ENCODE measurements around the gene NBEA. TPM values are rescaled to one million over a fixed set of nuclear protein-coding genes. Genes with fewer than 3 reads are reported as not detected.
"Not testable (repeated sequence)": the region's sequence is repeated elsewhere in the genome, so short reads cannot be mapped to it uniquely, and the experiment has no call there.

NBEA gene
- total RNA-seq, 3 donors from 2014 or later = 7.5 to 18.6 (median 16.1) TPM

DNA sequence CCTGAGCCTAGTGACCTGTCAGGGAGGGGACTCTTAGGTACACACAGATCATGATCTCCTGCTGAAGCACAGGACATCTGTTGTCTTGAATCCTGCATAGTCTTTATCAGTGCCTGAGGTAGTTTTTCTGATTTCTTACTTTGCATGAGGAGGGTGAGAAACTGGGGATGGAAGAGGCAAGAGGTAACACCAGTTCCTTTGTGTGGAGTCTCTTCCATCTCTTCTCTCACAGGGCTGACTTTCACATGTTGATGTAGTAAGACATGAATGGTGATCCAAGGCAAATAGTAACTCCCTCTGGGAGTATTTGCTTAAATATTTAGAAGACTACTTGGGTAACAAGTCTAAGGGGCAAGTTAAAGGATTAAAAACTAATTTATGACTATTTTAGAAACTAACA, 9.5 kb downstream of the NBEA start:
- Histone ChIP-seq H3K27me3 (no peaks in the 10 kb centered on the region), H3K9me3 (peaks cover 0 to 13% of the 10 kb centered on the region in 2 donors), H3K27ac (no peak overlapping the region), H3K36me3 (no peaks in the 10 kb centered on the region), H3K4me1 (no peaks in the 10 kb centered on the region), H3K4me3 (no peak overlapping the region)
- TF ChIP-seq, protein P1, sequence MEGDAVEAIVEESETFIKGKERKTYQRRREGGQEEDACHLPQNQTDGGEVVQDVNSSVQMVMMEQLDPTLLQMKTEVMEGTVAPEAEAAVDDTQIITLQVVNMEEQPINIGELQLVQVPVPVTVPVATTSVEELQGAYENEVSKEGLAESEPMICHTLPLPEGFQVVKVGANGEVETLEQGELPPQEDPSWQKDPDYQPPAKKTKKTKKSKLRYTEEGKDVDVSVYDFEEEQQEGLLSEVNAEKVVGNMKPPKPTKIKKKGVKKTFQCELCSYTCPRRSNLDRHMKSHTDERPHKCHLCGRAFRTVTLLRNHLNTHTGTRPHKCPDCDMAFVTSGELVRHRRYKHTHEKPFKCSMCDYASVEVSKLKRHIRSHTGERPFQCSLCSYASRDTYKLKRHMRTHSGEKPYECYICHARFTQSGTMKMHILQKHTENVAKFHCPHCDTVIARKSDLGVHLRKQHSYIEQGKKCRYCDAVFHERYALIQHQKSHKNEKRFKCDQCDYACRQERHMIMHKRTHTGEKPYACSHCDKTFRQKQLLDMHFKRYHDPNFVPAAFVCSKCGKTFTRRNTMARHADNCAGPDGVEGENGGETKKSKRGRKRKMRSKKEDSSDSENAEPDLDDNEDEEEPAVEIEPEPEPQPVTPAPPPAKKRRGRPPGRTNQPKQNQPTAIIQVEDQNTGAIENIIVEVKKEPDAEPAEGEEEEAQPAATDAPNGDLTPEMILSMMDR (IDR thresholded peaks at IDR 0.05) = no peak
- no peak for TF ChIP-seq POLR2AphosphoS5 (IDR thresholded peaks at IDR 0.05)
- TF ChIP-seq POLR2A (IDR thresholded peaks at IDR 0.05) = no peak
- DNase-seq (ENCODE audit: low spot score in 2 of 2) = no peak
- intact Hi-C loops (cut with DNase I; ENCODE audit: low total_unique reads) = no loop called here

DNA sequence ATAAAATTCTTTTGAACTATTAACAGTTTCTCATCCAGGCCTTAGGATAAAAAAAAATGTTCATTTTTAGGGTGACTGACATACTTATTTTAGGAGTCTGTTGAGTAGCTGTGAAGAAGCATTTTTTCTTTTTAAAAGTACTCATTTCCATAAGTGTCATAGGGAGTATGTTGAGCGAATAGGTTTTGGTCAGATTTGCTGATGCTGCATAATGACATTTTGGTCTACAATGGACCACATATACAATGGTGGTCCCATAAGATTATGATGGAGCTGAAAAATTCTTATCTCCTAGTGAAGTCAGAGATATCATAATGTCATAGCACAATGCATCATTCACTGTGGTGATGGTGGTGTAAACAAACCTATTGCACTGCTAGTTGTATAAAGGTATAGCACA, 17.4 kb downstream of the NBEA start:
- Histone ChIP-seq H3K27ac (no peak overlapping the region), H3K36me3 (no peaks in the 10 kb centered on the region), H3K27me3 (no peaks in the 10 kb centered on the region), H3K4me3 (no peak overlapping the region), H3K9me3 (peaks cover 0 to under 1% of the 10 kb centered on the region in 2 donors), H3K4me1 (no peaks in the 10 kb centered on the region)
- TF ChIP-seq, protein P1 (IDR thresholded peaks at IDR 0.05) = no peak
- DNase-seq (ENCODE audit: low spot score in 2 of 2) = no peak
- intact Hi-C loops (cut with DNase I; ENCODE audit: low total_unique reads) = no loop called here

DNA sequence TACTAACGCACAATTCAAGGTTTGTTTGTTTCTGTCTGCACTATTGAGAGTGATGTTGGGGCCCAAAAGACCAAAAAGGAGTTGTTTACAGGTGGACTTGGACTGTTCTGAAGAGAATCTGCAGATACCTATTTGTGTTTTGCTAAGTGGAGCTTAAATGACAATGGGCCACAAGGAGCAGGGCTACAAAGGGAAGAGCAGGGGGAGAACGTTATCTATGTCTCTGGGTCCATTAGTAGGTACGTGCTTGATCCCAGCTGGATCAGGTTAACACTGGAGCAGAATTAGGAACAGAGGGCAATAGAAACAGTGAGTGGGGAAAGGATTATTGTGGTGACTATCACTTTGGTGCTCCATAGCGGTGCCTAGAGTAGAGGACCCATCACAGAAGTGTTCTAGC, 22.5 kb downstream of the NBEA start:
- intact Hi-C loops (cut with DNase I; ENCODE audit: low total_unique reads) = no loop called here
- no peaks in the 10 kb centered on the region for H3K36me3 ChIP-seq
- TF ChIP-seq, protein P1 (IDR thresholded peaks at IDR 0.05) = no peak
- TF ChIP-seq POLR2AphosphoS5 (IDR thresholded peaks at IDR 0.05) = no peak
- no peaks in the 10 kb centered on the region for H3K4me1 ChIP-seq
- H3K27me3 ChIP-seq = no peaks in the 10 kb centered on the region
- no peak overlapping the region for H3K27ac ChIP-seq
- no peak for DNase-seq (ENCODE audit: low spot score in 2 of 2)
- peaks cover 0 to 3% of the 10 kb centered on the region in 2 donors for H3K9me3 ChIP-seq
- no peak overlapping the region for H3K4me3 ChIP-seq

DNA sequence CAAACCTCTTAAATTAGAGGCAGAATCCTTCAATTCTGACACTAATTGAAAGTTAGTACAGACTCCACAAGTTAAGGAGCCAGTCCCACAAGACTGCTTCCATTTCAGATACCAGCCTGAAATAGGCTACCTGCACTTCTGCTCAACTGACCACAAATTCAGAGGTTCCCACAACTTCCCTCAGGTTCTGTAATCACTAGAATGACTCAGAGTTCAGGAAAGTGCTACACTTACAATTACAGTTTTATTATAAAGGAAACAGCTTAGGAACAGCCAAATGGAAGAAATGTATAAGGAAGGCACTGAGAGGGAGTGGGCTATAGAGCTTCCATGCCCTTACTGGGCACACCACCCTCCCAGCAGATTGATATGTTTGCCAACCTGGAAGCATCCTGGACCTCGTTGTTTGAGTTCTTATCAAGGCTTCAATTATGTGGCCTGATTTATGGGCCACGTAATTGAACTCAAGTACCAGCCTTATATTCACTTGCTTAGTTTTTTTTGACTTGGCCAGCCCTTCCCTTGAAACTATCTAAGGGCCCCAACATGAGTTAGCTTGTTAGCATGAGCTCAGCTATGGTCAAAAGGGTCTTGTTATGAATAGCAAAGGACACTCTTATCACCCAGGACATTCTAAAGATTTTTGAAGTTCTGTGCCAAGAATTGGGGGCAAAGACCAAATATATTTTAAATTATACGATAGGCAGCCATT, 25.9 kb downstream of the NBEA start:
- Histone ChIP-seq H3K27ac (no peak overlapping the region), H3K27me3 (no peaks in the 10 kb centered on the region), H3K9me3 (peaks cover 0 to 17% of the 10 kb centered on the region in 2 donors), H3K4me1 (no peaks in the 10 kb centered on the region), H3K4me3 (no peak overlapping the region), H3K36me3 (no peaks in the 10 kb centered on the region)
- DNase-seq (ENCODE audit: low spot score in 2 of 2) = no peak
- TF ChIP-seq POLR2AphosphoS5 (IDR thresholded peaks at IDR 0.05) (no peak), POLR2A (IDR thresholded peaks at IDR 0.05) (no peak)
- TF ChIP-seq, protein P1 (IDR thresholded peaks at IDR 0.05) = no peak
- intact Hi-C loops (cut with DNase I; ENCODE audit: low total_unique reads) = no loop called here

DNA sequence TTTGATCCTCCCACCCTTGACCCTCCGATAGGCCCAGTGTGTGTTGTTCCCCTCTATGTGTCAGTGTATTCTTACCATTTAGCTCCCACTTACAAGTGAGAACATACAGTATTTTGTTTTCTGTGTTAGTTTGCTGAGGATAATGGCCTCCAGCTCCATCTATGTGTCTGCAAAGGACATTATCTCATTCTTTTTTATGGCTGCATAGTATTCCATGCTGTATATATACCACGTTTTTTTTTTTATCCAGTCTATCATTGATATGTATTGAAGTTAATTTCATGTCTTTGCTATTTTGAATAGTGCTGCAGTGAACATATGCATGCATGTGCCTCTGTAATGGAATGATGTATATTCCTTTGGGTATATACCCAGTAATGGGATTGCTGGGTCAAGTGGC, 27.5 kb downstream of the NBEA start:
- H3K4me3 ChIP-seq; H3K27ac ChIP-seq; intact Hi-C loops (cut with DNase I; ENCODE audit: low total_unique reads); H3K36me3 ChIP-seq; H3K4me1 ChIP-seq; H3K27me3 ChIP-seq; DNase-seq (ENCODE audit: low spot score in 2 of 2): not testable (repeated sequence)
- peaks cover 0 to 17% of the 10 kb centered on the region in 2 donors for H3K9me3 ChIP-seq

DNA sequence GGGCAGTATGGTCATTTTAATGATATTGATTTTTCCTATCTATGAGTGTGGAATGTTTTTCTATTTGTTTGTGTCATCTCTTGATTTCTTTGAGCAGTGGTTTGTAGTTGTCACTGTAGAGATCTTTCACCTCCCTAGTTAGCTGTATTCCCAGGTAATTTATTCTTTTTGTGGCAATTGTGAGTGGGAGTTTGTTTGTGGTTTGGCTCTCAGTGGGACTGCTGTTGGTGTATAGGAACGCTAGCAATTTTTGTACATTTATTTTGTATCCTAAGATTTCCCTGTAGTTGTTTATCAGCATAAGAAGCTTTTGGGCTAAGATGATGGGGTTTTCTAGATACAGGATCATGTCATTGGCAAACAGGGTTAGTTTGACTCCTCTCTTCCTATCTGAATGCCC, 28.9 kb downstream of the NBEA start:
- Histone ChIP-seq H3K27ac (no peak overlapping the region), H3K36me3 (no peaks in the 10 kb centered on the region), H3K4me1 (no peaks in the 10 kb centered on the region), H3K4me3 (no peak overlapping the region), H3K27me3 (no peaks in the 10 kb centered on the region), H3K9me3 (peaks cover 0 to 17% of the 10 kb centered on the region in 2 donors)
- DNase-seq (ENCODE audit: low spot score in 2 of 2) = no peak
- TF ChIP-seq, protein P1 (IDR thresholded peaks at IDR 0.05) = no peak
- TF ChIP-seq POLR2A (IDR thresholded peaks at IDR 0.05) (no peak), POLR2AphosphoS5 (IDR thresholded peaks at IDR 0.05) (no peak)
- intact Hi-C loops (cut with DNase I; ENCODE audit: low total_unique reads) = no loop called here

All from breast epithelium (tissue), 4 donors.